ENCODE results near the gene ARPC4.
A peak's percentile ranks its signal among the peaks of the same experiment; 100 is the strongest.

ARPC4 gene

DNA sequence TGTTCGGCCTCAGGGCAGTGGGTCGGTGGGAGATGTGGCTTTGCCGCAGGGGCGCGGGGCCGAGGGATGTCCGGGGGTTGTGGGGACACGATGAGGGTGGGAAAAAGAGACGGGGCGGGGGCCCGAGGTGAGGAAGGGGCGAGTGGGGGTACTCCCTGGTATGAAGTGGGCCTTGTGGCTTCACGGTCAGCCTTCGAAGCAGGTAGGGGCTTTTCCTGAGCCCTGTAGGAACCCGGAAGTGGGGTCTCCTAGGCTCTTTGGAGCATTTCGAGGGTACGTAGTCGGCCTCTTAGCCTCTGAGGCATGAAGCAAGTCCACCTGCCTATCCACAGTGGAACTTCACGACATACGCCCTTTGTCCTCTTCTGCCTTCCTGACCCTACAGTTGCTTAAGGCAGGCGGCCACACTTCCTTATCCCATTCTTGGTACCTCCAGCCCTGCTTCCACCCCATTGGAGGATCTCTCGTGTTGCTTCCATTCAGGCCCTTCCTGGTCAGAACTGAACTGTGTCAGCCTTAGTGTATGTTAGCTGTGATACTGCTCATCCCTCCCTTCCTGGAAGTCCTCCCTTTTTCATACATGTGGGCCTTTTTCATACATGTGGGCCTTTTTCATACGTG lies 389 bp downstream of the ARPC4 start:
- DNase-seq = no peak

DNA sequence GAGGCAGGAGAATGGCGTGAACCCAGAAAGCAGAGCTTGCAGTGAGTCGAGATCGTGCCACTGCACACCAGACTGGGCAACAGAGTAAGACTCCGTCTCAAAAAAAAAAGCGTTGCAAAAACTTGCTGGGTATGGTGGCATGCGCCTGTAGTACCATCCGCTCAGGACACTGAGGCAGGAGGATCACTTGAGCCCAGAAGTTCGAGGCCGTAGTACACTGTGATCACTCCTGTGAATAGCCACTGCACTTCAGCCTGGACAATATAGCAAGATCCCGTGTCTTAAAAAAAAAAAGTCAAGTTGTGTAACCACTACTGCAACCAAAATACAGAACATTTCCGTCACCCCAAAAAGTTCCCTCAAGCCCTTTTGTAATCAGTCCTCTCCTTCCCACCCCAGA lies 1.5 kb downstream of the ARPC4 start:
- DNase-seq = no peak

GRCh38 chr3:9795207-9795606 lies 2.3 kb downstream of the ARPC4 start:
- DNase-seq = no peak

DNA sequence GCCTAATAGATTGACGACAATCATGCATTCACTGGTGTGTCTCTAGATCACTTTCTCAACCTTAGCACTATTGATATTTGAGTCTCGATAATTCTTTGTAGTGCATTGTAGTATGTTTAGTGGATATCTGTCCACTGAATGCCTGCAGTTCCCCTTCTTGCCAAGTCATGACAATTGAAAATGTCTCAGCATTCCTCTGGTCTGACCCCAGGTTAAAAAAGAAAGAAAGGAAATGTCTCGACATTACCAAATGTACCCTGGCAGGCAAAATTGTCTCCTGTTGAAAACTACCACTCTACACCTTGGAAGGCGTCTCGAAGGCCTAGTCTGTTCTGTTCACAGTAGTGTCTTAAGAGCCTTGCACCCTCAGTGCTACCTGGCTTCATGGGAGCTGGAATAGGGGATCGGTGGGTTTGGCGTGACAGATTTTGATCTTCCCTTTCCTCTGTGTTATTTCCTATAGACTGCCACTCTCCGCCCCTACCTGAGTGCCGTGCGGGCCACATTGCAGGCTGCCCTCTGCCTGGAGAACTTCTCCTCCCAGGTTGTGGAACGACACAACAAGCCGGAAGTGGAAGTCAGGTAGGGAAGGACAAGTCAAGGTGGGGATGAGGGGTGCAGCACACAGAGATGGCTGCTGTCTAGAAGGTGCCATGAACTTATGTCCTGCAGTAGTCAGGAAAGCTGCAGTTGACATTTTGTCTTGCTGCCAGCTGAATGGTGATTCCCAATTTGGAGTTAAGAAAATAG lies 4.5 kb downstream of the ARPC4 start:
- DNase-seq = no peak

DNA sequence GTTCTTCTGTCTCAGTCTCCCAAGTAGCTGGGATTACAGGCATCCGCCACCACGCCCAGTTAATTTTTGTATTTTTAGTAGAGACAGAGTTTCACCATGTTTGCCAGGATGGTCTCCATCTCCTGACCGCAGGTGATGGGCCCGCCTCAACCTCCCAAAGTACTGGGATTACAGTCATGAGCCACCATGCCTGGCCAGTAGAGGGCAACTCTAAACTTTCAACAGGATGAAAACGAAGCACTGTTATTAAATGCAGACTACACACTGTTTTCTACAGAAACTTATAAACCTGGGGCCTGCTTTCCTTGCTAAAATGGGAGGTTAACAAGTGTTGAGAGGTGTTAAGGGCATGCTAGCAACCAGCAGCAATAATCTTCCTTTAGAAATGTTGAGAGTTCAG lies 7.6 kb downstream of the ARPC4 start:
- no peak for DNase-seq

DNA sequence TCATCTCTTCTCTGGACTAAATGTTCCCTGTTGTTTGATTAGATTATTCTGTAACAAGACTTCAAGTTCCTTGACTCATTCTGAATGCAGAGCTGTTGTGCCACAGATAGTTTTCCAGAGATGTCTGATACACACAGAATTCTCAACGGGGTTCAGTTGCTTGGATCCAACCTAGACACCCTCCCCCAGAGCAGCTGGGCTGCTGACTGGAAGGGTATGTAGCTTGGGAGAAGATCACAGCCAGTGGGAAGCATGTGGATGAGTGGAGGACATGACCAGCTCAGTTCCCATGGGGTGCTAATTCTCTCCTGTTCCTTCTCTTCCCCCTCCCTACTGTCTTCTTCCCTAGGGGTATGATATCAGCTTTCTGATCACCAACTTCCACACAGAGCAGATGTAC lies 10.6 kb downstream of the ARPC4 start:
- no peak for DNase-seq

GRCh38 chr3:9804996-9805395 lies 12.1 kb downstream of the ARPC4 start:
- DNase-seq = no peak

- no peak for DNase-seq
Observed at GRCh38 chr3:9806137-9806536, 13.3 kb downstream of the ARPC4 start.

DNA sequence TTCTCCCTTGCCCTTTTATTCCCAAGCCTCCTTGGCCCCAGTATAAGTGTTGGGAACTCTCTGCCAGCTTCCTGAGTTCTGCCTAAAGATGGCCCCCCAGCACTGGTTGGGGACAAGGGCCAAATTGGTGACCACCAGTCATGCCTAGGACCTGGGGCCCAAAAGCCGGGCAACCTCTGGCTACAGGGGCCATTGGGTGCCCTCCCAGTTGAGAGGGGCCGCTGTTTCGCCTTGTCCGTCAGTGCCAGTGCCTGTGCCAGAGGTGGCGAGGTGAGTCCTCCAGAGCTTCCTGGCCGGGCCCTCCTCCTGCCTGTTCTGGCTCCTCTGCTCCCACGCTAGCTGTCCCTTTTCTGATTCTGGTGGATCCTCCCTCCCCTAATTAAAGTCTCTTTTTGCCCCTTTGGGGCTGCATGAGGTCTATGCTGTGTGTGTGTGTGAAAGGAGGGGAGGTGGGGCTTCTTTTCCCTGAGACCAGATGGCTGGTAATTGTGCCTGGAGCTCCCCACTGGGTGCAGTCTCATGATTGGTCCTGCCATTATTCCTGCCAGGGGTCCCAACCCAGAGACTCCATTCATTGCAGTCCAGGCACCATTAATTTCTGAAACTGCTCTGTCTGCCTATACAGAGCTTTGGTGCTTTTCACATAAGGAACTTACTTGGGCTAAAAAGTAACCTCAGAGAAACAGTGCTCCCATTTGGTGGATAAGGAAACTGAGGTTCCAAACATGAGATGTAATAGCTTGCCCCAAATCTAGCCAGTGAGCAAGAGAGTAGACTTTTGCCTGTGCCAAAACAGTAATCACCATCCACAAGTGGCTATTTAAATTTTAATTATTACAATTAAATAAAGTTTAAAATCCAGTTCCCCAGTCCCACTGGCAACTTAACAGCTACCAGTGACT lies 14.1 kb downstream of the ARPC4 start:
- peak; percentile 35 for DNase-seq

DNA sequence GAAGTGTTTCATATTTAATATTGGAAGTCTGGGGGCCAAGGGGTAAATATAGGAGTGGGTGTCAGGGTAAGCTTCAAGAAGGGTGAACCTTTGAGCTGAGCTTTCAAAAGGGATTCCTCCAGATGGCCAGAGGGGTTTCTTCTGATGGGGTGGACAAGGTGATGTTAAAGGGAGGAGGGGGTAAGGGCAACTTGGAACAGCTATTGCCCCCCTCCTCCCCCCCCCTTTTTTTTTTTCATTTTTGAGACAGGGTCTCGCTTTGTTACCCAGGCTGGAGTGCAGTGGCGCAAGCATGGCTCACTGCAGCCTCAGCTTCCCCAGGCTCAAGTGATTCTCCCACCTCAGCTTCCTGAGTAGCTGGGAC lies 15.1 kb downstream of the ARPC4 start:
- DNase-seq = no peak

GRCh38 chr3:9808345-9809037 lies 15.6 kb downstream of the ARPC4 start:
- DNase-seq = peak; percentile 37

DNA sequence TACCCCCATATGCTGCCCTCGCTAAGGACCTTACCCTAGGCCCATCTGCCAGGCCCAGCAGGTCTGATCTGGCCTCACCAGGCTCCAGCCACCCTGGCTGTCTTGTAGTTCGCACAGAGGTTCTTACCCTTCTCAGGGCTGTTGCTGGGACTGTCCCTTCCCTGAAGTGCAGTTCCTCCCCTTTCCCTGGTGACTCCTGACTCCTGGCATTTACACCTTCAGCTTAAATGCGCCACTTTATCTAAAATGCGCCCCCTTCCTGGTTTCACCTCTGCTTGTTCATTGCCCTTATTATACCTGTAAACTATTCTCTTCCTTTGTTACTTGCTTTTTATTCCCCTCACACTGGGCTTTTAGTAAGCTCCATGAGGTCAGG lies 16.3 kb downstream of the ARPC4 start:
- DNase-seq = no peak

- peak; percentile 90 for DNase-seq
Observed at GRCh38 chr3:9809615-9810432, 16.9 kb downstream of the ARPC4 start, which contains the start of gene TTLL3. TTLL3 (plus strand) TSS chr3:9810262; CDS start chr3:9810662, 400 bp downstream.

DNA sequence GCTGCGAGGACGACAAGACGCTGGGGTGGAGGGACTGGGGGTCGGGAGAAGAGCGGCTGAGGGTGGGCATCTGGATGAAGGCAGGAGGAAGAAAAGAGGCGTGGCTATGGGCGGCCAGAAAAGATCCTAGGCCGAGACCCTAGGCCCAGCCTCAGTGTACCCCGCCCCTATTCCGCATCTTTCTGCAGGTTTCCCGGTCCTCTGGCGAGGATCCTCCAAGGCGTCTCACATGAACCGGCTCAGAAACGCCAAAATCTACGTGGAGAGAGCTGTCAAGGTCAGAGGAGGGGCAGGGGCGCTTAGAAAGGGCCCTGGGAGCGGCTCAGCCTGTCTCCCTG lies 17.5 kb downstream of the ARPC4 start:
- DNase-seq = peak; percentile 81

- DNase-seq = no peak
Observed at GRCh38 chr3:9810846-9811245, 18.0 kb downstream of the ARPC4 start.

- no peak for DNase-seq
Observed at GRCh38 chr3:9812870-9813483, 20.1 kb downstream of the ARPC4 start.

DNA sequence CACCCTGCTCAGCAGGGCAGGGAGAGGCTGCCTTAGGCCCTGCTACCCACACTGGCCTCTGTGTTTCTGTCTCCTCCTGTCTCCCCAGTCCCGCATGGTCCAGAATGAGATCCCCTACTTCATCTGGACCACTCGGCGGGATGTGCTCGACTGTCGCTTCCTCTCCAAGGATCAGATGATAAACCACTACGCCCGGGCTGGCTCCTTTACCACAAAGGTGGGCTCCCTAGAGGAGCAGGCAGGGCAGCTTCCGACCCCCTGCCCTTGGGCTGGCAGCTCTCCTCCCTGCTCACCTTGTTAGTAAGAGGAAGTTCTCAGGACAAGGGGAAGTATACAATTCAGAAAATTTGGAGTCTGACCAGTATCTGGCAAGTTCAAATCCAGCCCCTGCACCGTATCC lies 23.1 kb downstream of the ARPC4 start:
- no peak for DNase-seq

- DNase-seq = no peak
Observed at GRCh38 chr3:9817436-9817835, 24.6 kb downstream of the ARPC4 start.

DNA sequence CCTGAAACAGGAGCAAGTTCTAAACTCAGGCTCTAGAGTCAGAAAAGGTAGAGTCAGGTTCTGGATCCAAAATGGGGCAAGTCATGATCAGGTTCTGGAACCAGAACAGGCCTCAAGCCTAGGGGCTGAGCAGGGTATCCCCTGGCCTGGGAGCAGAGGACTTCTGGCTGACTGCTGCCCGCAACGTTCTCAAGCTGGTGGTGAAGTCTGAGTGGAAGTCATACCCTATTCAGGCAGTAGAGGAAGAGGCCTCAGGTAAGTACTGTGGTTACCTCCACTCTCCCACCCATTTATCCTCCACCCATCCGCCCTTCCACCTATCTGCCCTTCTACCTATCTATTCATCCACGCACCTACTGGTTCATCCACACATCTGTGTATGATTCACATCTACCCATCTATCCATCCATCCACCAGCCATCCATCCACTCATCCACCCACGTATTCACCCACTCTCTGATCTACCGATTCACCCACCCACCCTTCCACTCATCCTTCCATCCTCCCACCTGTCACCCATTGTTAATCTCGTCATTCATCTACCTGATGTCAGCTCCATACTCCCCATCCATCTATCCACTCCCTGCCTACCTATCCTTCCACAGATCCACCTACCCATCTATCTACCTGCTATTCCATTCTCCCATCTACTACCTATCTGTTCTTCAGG lies 25.9 kb downstream of the ARPC4 start:
- no peak for DNase-seq

GRCh38 chr3:9820543-9820942 lies 27.7 kb downstream of the ARPC4 start:
- no peak for DNase-seq

GRCh38 chr3:9820946-9821345 lies 28.1 kb downstream of the ARPC4 start:
- DNase-seq = no peak
